K562 (cell line): ENCODE measurements around the gene NACC1. TPM values are rescaled to one million over a fixed set of nuclear protein-coding genes. Genes with fewer than 3 reads are reported as not detected.

Source experiments
- ATF6 ChIP-seq: sonication (generic); formaldehyde crosslinking; IDR thresholded peaks from 2 replicates; pipeline ENCODE4 v1.4.0; 2020; ENCODE audit warnings: mild to moderate bottlenecking, missing genetic modification reagents
- BRD9 ChIP-seq: fragments of 450-650 bp; IDR thresholded peaks from 2 replicates; pipeline ENCODE4 v1.6.1; 2018; ENCODE audit warnings: low read depth; ENCODE audit not compliant: partially characterized antibody
- BRF1 ChIP-seq: IDR thresholded peaks from 3 replicates; pipeline ENCODE4 v1.6.1; 2011; ENCODE audit warnings: borderline replicate concordance, mild to moderate bottlenecking; ENCODE audit not compliant: insufficient read length; ENCODE audit errors: extremely low read depth
- E2F3 ChIP-seq: fragments of 250-450 bp; sonication (Bioruptor Pico); IDR thresholded peaks from 2 replicates; pipeline ENCODE4 v1.4.0; 2020; ENCODE audit warnings: mild to moderate bottlenecking
- ERF ChIP-seq: fragments of 450-650 bp; formaldehyde crosslinking; IDR thresholded peaks from 2 replicates; pipeline ENCODE4 v1.4.0; 2020; ENCODE audit warnings: mild to moderate bottlenecking, mixed read lengths
- FOSL1 ChIP-seq: fragments of 200-800 bp; sonication (Bioruptor generic); conservative IDR thresholded peaks from 2 replicates; pipeline ENCODE4 v1.6.1; 2016; ENCODE audit warnings: missing genetic modification characterization, missing compliant biosample characterization
- FOXA3 ChIP-seq, 2 experiments: fragments of 450-650 bp in 1 of 2; sonication (generic) in 1 of 2; formaldehyde crosslinking; IDR thresholded peaks in 1 of 2; conservative IDR thresholded peaks in 1 of 2; 2 replicates each; pipeline versions ENCODE4 v1.4.0 to v1.8.0; 2020 to 2022; ENCODE audit warnings: mild to moderate bottlenecking in 2 of 2, missing genetic modification reagents in 1 of 2
- FOXM1 ChIP-seq, 2 experiments: fragments of 450-650 bp in 1 of 2; sonication (generic) in 1 of 2; formaldehyde crosslinking in 1 of 2; IDR thresholded peaks; 2 replicates each; pipeline versions ENCODE4 v1.6.1 to v1.9.0; 2017 to 2022; ENCODE audit warnings: low read depth in 2 of 2, mild to moderate bottlenecking in 2 of 2, missing genetic modification reagents in 1 of 2, moderate library complexity in 1 of 2
- GABPB2 ChIP-seq: fragments of 250-450 bp; sonication (Bioruptor Pico); conservative IDR thresholded peaks from 2 replicates; pipeline ENCODE4 v1.5.1; 2021; ENCODE audit warnings: mild to moderate bottlenecking
- HDAC6 ChIP-seq: IDR thresholded peaks from 2 replicates; pipeline ENCODE4 v1.6.1; 2012; ENCODE audit warnings: low read depth, mild to moderate bottlenecking, control low read depth, inconsistent platforms, low read length, moderate library complexity
- POLR2A ChIP-seq: fragments of 450-650 bp; conservative IDR thresholded peaks from 2 replicates; pipeline ENCODE4 v1.6.1; 2016
- POLR3A ChIP-seq: IDR thresholded peaks from 2 replicates; pipeline ENCODE4 v1.6.1; 2011; ENCODE audit warnings: borderline replicate concordance, mild to moderate bottlenecking, moderate library complexity; ENCODE audit not compliant: insufficient read length, insufficient read depth; ENCODE audit errors: extremely low read depth
- RBM25 ChIP-seq: fragments of 200-400 bp; formaldehyde crosslinking; IDR thresholded peaks from 2 replicates; pipeline ENCODE4 v1.6.1; 2018; ENCODE audit warnings: low read length, low read depth, moderate library complexity; ENCODE audit not compliant: severe bottlenecking
- RREB1 ChIP-seq: fragments of 250-450 bp; sonication (Bioruptor Pico); IDR thresholded peaks from 2 replicates; pipeline ENCODE4 v1.4.0; 2020
- SIX5 ChIP-seq, 2 experiments: IDR thresholded peaks; 2 replicates each; pipeline ENCODE4 v1.6.1; 2011; ENCODE audit warnings: low read length in 2 of 2, borderline replicate concordance in 1 of 2, low read depth in 1 of 2, mild to moderate bottlenecking in 1 of 2, moderate library complexity in 1 of 2; ENCODE audit not compliant: insufficient read depth in 1 of 2
- TAF7 ChIP-seq: fragments of 450-650 bp; IDR thresholded peaks from 2 replicates; pipeline ENCODE4 v1.6.1; 2016; ENCODE audit warnings: missing genetic modification characterization, missing compliant biosample characterization
- ZNF316 ChIP-seq: fragments of 450-650 bp; IDR thresholded peaks from 2 replicates; pipeline ENCODE4 v1.6.1; 2016
- ZNF444 ChIP-seq: fragments of 250-450 bp; sonication (Bioruptor Pico); IDR thresholded peaks from 2 replicates; pipeline ENCODE4 v1.4.0; 2020; ENCODE audit warnings: mild to moderate bottlenecking, moderate library complexity
- ZNF589 ChIP-seq: fragments of 200-800 bp; sonication (Bioruptor generic); IDR thresholded peaks from 2 replicates; pipeline ENCODE4 v1.6.1; 2016; ENCODE audit warnings: low read depth, missing genetic modification characterization, missing compliant biosample characterization
- polyA plus RNA-seq, 8 experiments: library from polyadenylated mRNA; depleted of rRNA in 4 of 8; stranded (reverse) in 5 of 8; unstranded in 3 of 8; fragments of >200 nt; fragmentation: Nextera tagmentation in 2 of 8; fragmentation: Illumina TruSeq in 1 of 8; extraction: Ambion mirVana in 2 of 8; extraction: Trizol in 1 of 8; gene quantifications; 2 replicates each; pipeline versions ENCODE4 v1.2.1 to v1.2.3, GENCODE V29; 2011 to 2014; ENCODE audit warnings: inconsistent platforms in 1 of 8, missing spikeins in 1 of 8
- total RNA-seq, 7 experiments: library from RNA; depleted of rRNA in 6 of 7; stranded (reverse); fragments of >200 nt in 6 of 7; fragmentation: Illumina TruSeq in 2 of 7; extraction: Trizol in 2 of 7; gene quantifications; 2 replicates each; pipeline versions ENCODE4 v1.2.1 to v1.2.3, GENCODE V29; 2011 to 2021; ENCODE audit warnings: low replicate concordance in 1 of 7

The NACC1 gene
- total and polyA plus RNA-seq, 9 of the 15 experiments (the other 6 are each of a cell fraction or from before 2014, with no cell fraction given) = 0.04 to 96.6 (median 25.8) TPM

- TF ChIP-seq ZNF316 (no peak), E2F3 (CRISPR knock-in tag) (no peak), FOXM1 (IDR thresholded peaks at IDR 0.05; ENCODE audit: low read depth) (peak; percentile 40; the same call in 1 of the 2 replicates), FOXM1 (CRISPR knock-in tag; IDR thresholded peaks at IDR 0.05; ENCODE audit: low read depth) (no peak), SIX5 (IDR thresholded peaks at IDR 0.05; ENCODE audit: borderline replicate concordance in 1 of 2, insufficient read depth in 1 of 2, low read depth in 1 of 2, low read length in 2 of 2) (peak; percentile 61 to 76), BRD9 (peak; percentile 93), ZNF589 (CRISPR knock-in tag) (no peak), FOSL1 (tag) (peak; percentile 46), POLR3A (no peak), HDAC6 (no peak), RBM25 (no peak), BRF1 (no peak), GABPB2 (no peak), TAF7 (no peak), POLR2A (peak; percentile 76), ATF6 (peak; percentile 77), FOXA3 (CRISPR knock-in tag; conservative IDR thresholded peaks at IDR 0.05 in 1 of 2, IDR thresholded peaks at IDR 0.05 in 1 of 2) (peak in 1 of 2 experiments; percentile 82; a peak in 2 of 4 replicates), ZNF444 (no peak), RREB1 (CRISPR knock-in tag) (no peak; the same call in 1 of the 2 replicates), ERF (CRISPR knock-in tag) (no peak)
These were observed 32.3 kb downstream of the NACC1 start, which contains the start of the genes IER2 and STX10 (continued) for GRCh38 chr19:13150187-13150930.
